Fibroblast of gingiva (primary cell): ENCODE results near the gene POLR2F.
"Not testable (repeated sequence)": the region's sequence is repeated elsewhere in the genome, so short reads cannot be mapped to it uniquely, and the experiment has no call there.

Experiments used
- DNase-seq: peaks from one replicate; pipeline ENCODE4 v3.0.0-alpha.2; 2011; ENCODE audit warnings: low read depth

POLR2F gene

DNA sequence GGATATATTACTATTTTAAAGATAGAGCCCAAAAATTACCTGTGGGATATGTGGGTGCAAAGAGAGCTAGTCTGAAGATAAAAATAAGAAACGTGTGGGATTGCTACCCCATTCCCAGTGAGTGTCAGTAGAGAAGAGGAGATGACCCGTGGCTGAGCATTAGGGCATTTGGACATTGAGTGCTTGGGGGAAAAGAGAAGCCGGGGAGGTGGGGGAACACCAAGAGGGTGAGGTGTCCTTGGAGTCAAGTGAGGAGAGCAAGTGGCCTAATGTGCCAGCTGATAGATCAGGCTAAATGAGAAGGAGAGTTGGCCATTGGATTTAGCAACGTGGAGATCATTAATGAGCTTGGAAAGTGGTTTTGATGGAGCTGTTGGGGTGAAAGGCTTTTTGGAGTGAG, 1.2 kb downstream of the POLR2F start:
- DNase-seq = no peak

DNA sequence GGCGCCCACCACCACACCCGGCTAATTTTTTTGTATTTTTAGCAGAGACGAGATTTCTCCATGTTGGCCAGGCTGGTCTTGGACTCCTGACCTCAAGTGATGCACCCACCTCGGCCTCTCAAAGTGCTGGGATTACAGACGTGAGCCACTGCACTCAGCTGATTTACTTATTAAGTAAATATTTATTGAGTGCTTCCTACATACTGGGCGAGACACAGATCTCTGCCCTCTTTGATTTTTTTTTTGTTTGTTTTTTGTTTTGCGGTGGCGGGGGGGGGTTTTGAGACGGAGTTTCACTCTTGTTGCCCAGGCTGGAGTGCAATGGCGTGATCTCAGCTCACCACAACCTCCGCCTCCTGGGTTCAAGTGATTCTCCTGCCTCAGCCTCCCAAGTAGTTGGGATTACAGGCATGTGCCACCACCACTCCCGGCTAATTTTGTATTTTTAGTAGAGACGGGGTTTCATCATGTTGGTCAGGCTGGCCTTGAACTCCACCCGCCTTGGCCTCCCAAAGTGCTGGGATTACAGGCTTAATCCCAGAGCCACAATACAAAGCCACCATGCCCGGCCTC, 2.4 kb downstream of the POLR2F start:
- DNase-seq = not testable (repeated sequence)

DNA sequence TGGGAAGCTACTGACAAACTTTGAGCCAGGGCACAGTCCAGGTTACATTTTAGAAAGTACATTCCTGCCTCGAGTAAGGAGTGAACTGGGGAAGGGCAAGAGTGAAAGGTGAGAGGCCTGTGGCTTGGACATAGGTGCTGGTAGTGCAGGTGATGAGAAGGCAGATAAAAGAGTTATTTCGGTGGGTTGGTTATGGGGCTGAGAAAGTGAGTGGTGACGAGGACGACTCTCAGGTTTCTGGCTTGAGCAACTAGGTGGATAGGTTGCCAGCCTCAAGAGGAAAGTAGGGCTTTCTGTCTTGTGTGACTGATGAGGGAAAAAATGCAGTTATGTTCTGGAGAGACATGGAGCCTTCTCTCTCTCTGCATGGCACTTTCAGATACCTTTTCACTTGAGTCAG, 3.7 kb downstream of the POLR2F start:
- no peak for DNase-seq

DNA sequence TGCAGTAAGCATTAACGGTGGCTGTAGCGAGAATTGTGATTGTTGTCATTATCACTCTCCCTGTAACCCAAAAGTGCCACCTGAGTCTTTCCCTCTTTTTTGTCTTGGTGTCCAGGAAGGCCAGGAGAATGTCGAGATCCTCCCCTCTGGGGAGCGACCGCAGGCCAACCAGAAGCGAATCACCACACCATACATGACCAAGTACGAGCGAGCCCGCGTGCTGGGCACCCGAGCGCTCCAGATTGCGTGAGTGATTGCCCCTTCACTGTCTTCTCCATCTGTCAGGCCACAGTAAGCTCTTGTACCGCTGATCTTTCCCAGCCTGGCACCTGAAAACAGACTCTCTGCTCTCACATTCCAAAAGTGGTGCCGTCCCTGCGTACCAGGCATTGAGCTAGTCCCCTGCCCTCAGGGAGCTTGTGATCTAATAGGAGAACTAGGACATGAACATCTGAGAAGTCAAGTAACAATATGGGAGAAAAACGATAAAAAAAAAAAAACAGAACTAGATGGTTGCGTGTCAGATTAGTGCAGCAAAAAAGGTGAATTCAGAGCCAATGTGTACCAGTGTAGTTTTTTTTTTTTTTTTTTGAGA, 5.8 kb downstream of the POLR2F start:
- no peak for DNase-seq

DNA sequence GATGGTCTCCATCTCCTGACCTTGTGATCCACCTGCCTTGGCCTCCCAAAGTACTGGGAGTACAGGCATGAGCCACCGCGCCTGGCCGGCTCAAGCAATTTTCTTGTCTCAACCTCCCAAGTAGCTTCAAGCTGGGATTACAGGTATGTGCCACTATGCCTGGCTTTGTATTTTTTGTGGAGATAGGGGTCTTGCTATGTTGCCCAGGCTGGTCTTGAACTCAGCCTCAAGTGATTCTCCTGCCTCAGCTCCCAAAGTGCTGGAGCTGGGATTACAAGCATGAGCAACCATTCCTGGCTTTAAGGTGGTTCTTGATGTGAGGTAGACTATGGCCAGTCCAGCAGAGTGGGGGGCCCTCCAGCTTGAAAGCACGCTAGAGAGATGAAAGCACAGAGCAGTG, 7.6 kb downstream of the POLR2F start:
- no peak for DNase-seq

DNA sequence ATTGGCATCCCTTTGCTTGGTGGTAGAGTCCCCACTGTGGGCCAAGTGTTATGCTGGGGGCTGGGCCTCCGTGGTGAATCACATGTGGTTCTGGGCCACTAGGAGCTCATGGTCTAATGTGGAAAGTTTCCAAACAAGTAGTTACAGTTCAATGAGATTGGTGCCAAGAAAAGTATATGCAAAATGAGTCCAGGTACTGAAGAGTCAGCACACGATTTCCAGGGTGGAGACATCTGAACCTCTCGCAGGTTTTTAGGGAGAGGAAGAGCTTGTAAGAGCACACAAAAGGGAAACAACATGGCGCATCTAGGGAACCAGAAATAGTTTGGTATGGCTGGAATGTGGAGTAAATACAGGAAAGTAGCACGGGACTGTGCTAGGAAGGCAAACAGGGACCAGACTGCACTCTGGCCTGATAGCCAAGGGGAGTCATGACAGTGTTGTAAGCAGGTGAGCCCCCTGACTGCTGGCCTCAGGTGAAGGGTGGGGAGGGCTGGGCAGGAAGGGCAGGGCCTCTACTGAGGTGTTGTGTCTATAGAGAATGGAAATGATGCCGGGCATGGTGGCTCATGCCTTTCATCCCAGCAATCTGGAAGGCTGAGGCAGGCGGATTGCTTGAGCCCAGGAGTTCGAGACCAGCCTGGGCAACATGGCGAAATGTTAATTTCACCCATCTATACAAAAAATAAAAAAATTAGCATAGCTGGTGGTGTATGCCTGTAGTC, 12.6 kb downstream of the POLR2F start:
- no peak for DNase-seq

DNA sequence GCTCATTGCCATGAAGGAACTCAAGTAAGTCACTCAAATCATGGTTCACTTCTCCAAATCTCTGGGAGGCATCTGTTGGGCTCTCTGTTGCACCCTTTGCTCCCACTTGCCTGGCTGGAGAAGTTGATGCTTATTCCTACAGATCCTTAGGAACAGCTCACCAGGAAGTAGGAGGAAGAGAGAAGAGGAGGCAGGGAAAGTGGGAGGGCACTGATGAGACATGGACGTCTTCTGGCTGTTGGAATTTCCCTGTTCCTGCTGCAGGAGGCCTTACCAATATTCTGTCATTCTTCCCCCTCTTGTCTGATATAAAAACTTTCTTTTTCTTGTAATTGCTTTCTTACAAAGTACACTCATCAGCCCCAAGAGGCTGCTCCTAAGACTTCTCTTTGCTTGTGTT, 13.6 kb downstream of the POLR2F start:
- DNase-seq = no peak

DNA sequence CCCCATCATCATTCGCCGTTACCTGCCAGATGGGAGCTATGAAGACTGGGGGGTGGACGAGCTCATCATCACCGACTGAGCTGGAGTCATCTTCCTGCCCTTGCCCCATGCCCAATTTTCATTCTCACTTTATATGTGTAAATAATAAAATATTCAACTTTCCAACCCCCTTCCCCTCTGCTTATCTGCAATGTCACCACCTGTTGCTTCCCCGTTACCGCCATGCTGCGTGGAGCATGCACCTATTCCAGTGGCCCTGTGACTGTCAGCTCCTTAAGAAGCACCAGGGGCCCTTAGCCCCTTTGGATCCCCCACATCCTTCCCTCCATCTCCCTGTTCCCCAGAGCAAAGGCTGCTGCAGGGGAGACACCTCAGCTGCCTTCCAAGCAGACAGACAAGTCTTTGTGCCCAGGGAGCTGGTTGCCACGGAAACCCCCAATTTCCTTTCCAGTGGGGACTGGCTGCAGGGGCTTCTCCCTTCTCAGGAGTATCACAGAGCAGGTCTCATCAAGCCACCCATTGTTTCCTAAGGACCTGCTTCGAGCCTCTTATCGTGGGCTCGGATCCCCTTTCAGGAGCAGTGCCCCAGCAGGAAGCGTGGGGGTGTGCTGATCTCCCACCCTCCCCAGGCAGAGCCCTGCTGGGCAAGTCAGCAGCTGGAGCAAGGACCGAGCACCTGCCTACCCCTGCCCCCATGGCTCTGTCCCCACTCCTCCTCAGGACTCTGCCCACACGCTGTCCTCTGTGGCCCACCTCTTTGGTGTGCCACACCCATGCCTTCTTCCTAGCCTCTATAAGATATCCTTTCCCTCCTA, 14.3 kb downstream of the POLR2F start:
- DNase-seq = no peak

DNA sequence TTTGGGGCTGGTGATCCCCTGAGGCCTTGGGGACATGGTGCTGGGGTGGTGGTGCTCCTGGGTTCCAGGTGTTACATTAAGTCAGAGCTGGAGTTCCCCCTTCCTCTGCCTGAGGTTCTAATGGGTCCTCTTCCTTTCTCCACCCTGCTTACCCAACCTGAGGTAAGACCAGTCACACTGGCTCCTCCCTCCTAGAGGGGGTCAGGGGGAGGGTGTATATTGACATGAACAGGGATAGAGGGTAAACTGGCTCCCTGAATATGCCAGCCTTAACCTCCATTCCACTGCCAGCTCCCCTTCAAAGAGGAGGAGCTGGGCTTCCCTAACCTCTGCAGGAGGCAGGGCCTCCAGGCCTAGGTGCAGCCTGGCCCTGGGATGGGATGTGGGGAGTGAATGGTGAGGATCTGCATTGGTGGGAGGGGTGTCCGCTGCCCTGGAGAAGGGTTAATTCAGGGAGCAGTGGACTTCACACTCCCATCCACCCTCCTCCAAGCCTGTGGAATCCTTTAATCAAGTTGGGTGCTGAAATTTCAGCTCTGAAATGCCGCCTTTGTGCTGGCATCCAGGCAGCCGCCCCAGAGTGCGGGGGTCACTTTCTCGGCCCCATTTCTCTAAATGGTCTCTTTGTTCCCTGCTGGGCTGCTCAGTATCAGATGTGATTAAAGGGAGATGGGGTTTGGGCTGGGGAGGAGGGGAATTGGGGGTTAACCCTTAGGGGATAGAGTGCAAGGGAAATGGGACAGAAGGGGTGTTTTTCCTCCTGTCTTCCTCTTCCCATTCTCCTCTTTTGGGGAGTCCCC, 15.2 kb downstream of the POLR2F start:
- no peak for DNase-seq

DNA sequence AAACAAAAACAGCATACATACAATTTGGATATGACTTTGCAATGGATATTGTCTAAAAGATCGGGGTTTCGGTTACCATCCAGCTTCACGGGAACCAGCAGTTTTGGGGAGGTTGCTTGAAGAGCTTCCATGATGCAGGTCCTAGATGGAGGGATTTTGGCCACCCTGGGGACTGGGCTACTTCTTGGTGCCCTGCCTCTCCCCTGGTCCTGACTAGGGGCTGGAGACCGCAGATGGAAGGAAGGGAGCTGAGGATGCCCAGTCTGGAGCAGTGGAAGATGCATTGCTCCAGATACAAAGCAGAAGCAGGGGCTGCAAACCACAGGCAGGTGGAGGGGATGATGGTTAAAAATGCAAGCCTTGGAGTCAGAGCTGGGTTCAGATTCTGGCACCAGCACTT, 17.4 kb downstream of the POLR2F start:
- DNase-seq = no peak

DNA sequence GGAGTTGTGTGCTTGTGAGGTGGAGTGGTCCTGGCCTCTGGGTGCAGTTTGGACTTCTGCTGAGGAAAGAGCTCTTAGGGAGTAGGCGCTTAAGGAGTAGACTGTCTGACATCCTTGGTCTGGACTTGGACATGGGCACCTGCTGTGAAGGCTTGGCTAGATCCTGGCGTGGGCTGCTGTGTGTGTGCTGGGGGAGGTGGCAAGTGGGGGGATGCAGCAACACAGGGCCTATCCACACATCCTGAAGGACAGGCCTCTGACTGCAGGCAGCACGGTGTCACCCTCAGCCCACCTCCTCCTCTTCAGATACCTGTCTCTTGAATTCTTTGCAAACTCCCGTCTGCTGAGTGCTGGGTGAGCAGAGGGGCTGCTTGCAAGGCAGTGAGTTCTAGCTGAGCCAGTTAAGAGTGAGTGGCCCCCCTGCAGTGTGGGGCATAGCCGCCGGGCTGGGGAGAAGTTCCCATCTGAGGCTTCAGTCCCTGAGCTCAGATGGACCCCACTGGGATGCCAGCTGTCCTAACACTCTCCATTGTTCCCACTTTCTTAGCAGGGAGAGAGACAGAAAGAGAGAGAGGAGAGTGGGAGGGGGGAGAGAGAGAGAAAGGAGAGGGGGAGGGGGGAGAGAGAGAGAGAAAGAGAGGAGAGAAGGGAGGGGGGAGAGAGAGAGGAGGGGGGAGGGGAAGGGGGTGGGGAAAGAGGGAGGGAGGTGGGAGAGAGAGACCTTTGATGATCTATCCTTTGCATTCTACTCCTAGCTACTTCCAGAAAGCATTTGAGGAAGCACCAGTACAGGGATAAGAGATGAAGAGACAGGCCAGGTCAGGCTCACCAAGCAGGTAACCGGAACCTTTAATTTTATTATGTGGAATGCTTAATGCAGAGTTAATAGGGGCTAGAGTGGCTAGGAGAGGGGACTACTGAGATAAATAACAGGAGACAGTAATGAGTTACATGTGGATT, 18.3 kb downstream of the POLR2F start:
- no peak for DNase-seq

DNA sequence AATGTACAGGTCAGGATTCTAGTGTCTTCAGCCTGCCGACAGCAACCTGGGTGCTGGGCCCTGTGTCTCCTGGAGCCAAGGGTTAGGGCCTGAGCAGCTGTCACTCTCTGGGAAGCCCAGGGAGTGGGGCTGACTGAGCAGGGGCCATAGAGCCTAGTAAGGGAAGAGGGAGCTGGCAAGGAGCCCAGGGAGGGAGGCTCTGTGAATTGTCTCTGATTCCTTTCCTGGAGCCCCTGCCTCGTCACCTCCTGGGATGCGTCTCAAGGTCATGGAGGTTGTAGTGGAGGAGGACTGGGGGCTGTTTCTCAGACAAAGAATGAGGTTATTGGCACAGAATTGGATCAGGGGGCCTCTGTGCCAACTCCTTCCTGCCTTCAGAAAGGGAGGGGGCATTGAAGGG, 19.0 kb downstream of the POLR2F start:
- DNase-seq = no peak

DNA sequence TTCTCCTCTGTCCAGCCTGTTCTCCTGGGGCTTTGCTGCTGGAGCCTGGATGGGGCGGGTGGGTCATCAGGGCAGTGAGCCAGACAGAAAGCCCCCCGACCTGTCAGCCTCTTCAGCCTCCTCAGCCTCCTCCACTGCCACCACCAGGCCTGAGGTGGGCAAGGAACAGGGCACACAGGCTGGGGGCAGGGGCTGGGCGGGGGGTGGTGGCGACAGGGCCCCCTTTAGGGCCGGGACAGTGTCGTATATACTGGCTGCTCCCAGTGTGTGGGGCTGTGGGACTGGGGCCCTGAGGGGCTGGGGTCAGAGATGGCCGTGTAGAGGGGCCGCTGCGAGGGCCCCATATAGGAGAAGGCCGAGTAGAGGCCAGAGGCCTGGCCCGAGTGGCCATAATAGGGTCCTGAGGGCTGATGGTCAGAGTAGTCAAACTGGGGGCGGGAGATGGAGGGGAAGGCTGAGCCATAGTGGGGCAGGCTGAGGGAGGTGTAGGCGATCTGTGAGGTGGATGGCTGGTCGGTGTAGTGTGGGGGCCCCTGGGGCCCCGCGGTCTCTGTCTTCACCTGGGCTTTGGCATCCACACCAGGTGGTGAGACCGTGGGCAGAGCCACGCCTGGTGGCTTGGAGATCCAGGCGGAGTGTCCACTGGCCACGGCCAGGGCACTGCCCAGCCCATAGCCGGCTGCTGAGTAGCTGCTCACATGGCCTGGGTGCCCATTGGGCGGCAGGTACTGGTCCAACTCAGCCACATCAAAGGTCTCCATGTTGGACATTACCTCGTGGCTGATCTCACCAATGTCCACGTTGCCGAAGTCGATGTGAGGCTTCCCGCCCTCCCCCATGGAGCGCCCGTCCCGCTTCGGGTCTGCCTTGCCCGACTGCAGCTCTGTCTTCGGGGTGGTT, 20.0 kb downstream of the POLR2F start:
- no peak for DNase-seq

DNA sequence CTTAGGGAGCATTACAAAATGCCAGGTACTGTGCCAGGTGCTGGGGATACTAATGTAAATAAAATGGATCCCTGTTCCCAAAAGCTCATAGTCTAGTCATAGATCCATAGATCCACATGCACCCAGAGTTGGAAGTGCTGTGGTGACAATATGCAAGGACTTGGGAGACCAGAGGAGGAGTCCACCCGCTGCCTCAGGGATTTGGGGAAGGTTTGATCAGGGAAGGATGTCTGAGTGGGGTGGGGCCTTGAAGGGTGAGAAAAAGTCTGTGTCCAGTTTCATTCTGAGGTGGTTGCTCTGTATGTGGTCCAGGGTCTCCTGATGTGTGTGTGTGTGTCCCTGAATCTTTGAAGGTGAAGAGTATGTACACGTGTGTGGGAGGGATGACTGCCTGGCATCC, 21.7 kb downstream of the POLR2F start:
- DNase-seq = no peak

DNA sequence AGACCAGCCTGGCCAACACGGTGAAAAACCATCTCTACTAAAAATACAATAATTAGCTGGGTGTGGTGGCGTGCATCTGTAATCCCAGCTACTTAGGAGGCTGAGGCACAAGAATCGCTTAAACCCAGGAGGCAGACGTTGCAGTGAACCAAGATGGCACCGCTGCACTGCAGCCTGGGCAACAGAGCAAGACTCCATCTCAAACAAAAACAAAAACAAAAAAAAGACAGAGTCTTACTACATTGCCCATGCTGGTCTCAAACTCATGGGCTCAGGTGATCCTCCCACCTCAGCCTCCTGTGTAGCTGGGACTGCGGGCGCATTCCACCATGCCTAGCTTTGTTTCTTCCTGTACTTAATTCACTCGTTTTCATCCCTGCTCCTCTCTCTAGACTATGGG, 22.5 kb downstream of the POLR2F start:
- DNase-seq = not testable (repeated sequence)

DNA sequence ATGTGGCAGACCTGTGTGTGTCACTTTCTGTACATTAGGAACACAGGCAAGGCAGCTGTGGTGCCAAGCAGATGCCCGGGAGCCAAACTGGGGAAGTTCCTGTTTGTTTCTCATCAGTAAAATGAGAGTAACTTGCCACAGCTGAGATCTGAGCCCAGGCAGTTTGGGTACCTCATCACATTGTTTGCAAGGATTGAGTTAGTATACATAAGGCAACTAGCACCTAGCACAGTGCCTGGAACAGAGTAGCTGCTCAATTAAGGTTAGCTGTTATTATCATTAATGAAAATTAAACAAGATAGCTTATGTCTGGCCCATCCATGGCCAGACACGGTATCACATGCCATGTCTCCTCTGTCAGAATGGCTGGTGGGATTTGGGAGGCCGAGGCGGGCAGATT, 23.0 kb downstream of the POLR2F start:
- DNase-seq = no peak

DNA sequence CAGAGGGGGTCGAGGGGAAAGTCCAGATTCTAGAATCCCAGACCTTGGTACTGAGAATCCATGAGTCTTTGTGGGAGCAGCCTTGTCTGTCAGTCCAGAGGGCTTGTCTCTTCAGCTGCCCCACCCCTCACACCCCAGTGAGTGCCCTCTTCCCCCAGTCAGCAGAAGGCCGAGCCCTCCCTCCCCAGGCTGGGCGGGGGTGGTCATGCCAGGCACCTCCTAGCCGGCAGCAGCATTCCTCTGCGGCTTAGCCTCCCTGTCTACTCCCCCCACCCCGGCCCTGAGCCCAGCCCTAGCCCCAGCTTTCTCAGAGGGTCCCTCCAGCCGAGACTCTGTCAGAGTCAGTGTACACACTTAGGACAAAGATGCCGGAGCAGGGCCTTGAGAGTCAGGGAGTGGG, 26.3 kb downstream of the POLR2F start:
- no peak for DNase-seq

DNA sequence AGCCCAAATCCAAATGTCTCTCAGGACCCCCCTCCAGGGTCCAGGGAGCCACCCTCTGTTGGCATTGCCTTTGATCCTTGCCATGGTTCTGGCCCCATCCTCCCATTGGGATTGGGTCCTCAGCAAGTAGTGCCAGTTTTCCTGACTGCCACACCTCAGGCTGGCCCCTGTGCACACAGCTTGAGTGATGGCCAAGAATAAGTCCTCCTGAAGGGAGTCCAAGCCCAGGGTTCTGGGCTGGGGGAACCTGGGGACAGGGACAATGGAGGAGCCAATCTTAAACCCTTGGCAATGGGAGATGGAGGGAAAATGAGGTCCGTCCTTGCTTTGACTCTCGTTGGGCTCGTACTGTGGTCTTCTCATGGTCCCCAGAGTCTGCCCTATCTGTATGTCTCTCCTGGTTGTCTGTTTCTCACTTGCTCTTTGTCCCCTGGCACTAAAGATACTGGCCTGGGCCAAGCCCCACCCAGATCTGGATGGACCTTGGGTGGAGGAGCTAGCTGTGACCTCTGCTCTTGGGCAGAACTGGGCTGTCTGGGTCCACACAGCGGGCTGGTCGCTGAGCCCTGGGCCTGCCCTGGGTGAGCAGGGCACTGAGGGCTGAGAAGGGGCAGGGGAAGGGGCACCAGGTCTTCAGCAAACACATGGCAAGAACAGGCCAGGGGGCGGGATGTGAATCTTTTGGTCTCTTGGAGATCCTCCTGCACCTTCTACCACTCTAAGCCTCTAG, 27.9 kb downstream of the POLR2F start:
- DNase-seq = no peak

DNA sequence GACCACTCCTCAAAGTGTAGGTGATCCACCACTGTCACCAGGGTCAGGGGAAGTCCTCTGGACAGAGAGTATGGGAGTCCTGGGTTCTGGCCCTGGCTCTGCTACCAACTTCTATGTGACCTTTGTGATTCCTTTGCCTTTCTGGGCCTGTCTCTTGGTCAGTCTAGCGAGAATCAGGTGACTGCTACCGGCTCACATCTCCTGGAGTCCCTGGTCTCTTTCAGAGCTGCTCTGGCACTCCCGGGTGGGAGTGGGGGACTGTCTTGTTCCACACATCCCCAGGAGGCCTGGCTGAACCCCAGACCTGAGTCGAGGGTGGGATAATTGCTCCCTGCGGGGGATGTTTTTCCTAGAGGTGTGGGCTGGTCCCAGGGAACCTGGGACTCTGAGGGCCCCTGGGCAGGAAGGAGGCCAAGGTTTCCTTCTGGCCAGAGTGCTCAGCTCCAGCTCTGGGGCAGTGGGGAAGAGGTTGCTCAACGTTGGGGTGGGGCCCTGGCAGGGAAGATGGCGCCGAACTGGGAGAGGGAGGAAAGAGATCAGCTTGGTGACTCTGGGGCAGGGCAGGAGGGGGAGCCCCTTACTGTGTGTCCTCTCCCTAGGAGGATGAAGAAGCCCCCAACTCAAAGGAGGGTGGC, 28.8 kb downstream of the POLR2F start:
- DNase-seq = no peak
